ENCODE results near the gene BOC. TPM values are rescaled to one million over a fixed set of nuclear protein-coding genes. Genes with fewer than 3 reads are reported as not detected.

Gene BOC
- total RNA-seq, 1 experiment from 2014 or later: 7.3 TPM

DNA sequence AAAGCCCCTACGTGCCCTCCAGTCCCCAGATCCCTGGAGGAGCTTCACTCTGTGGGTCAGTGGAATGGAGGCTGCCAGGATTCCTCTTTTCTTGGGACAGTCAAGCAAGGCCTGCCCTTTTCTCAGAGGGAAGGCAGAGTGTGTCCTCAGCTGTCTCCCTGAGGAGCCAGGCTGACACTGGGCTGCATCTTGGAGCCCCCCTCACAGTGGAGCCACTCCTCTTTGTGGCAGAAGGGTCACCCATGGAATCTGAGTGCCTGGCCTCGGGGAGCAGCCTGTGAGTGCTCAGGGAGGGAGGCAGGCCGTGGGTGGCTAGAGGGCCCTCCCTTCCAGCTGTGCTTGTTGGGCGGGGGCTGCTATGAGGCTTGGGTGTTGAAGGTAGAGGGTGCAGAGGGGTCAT lies 41.2 kb downstream of the BOC start:
- no peaks in the 10 kb centered on the region for H3K9me3 ChIP-seq (ENCODE audit: low read length)
- no peak overlapping the region for H3K9ac ChIP-seq (ENCODE audit: low read length)
- DNase-seq: no peak
- no TSS peak for BruUV-seq (replicated peaks)
- ChIA-PET POLR2A (ENCODE audit: unreplicated experiment) (no interaction called here), CTCF (no interaction called here)
- H3K27me3 ChIP-seq (ENCODE audit: low read length): no peaks in the 10 kb centered on the region
- ATAC-seq: no peak
- H3K4me3 ChIP-seq (ENCODE audit: low read length): no peak overlapping the region
- H3K9me2 ChIP-seq (replicated peaks; ENCODE audit: low read length): no peaks in the 10 kb centered on the region
- H2AFZ ChIP-seq (ENCODE audit: low read length): no peak overlapping the region
- intact Hi-C loops (cut with micrococcal nuclease): no loop called here
- H3K27ac ChIP-seq (ENCODE audit: low read length): no peak overlapping the region
- no peaks in the 10 kb centered on the region for H3K79me2 ChIP-seq (ENCODE audit: low read length)
- H3K36me3 ChIP-seq (ENCODE audit: low read depth, low read length): no peaks in the 10 kb centered on the region
- no peaks in the 10 kb centered on the region for H3F3A ChIP-seq (ENCODE audit: low read length, unreplicated experiment)
- H4K20me1 ChIP-seq (ENCODE audit: low read length): no peaks in the 10 kb centered on the region
- 0 out of 2 replicates have a peak, but pooled peaks cover 9% of the 10 kb centered on the region for H3K4me1 ChIP-seq (ENCODE audit: insufficient read depth, low read length)
- no peak overlapping the region for H3K4me2 ChIP-seq (ENCODE audit: low read length)
- TF ChIP-seq CTCF (conservative IDR thresholded peaks at IDR 0.05; ENCODE audit: low read depth, low read length): no peak
- no peak for TF ChIP-seq EZH2phosphoT487 (IDR thresholded peaks at IDR 0.05; ENCODE audit: borderline replicate concordance, low read length)
- TF ChIP-seq EZH2 (IDR thresholded peaks at IDR 0.05; ENCODE audit: low read length, unreplicated experiment): no peak

- Histone ChIP-seq H3K9ac (ENCODE audit: low read length) (no peak overlapping the region), H4K20me1 (ENCODE audit: low read length) (no peaks in the 10 kb centered on the region), H3K9me3 (ENCODE audit: low read length) (no peaks in the 10 kb centered on the region), H3F3A (ENCODE audit: low read length, unreplicated experiment) (no peaks in the 10 kb centered on the region), H3K79me2 (ENCODE audit: low read length) (no peaks in the 10 kb centered on the region), H3K4me1 (ENCODE audit: insufficient read depth, low read length) (0 out of 2 replicates have a peak, but pooled peaks cover 8% of the 10 kb centered on the region), H3K27ac (ENCODE audit: low read length) (no peak overlapping the region), H2AFZ (ENCODE audit: low read length) (no peak overlapping the region), H3K27me3 (ENCODE audit: low read length) (no peaks in the 10 kb centered on the region), H3K36me3 (ENCODE audit: low read depth, low read length) (no peaks in the 10 kb centered on the region), H3K4me3 (ENCODE audit: low read length) (no peak overlapping the region), H3K9me2 (replicated peaks; ENCODE audit: low read length) (no peaks in the 10 kb centered on the region), H3K4me2 (ENCODE audit: low read length) (no peak overlapping the region)
- TF ChIP-seq CTCF (conservative IDR thresholded peaks at IDR 0.05; ENCODE audit: low read depth, low read length) (no peak), EZH2phosphoT487 (IDR thresholded peaks at IDR 0.05; ENCODE audit: borderline replicate concordance, low read length) (no peak), EZH2 (IDR thresholded peaks at IDR 0.05; ENCODE audit: low read length, unreplicated experiment) (no peak)
- ATAC-seq (no peak), DNase-seq (no peak)
- BruUV-seq (replicated peaks): no TSS peak
- intact Hi-C loops (cut with micrococcal nuclease): no loop called here
- ChIA-PET POLR2A (ENCODE audit: unreplicated experiment) (no interaction called here), CTCF (no interaction called here)
Observed at GRCh38 chr3:113253702-113254101, 42.3 kb downstream of the BOC start.

DNA sequence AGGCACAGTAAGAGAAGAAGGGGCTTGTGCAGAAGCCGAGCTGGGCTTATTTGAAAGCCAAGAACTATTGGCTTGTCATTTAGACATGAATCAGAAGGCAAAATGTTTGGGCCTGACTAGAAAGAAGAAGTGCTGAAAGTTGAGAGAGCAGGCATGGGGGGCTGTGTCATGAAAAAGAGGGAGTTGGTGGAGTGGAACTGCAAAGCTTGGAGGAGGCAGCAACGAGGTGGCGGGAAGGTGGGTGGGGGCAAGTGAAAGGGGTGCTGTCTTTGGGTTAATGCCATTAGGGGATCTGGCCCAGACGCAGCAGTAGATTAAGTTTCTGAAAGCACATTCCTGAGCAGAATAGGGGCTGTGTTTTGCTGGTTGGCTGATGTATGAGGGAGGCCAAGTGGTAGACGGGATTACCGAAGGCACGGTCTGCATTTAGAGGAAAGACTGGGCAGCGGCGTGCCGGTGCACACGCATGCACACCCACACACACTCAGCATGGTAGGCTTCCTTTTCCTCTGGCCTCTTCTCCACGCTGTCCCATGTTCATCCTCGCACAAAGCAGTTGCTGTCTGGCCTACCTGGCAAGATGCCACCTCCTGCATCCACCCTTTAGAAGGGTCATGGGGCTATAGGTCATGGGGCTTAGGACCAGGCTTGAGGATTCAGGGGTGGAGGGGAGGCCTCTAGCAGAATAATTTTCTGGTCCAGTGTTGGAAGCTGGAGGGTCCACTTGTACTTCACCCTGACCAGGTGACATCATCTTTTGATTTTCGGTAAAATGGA lies 43.0 kb downstream of the BOC start:
- ATAC-seq: no peak
- Histone ChIP-seq H3K9me2 (replicated peaks; ENCODE audit: low read length) (no peaks in the 10 kb centered on the region), H3K79me2 (ENCODE audit: low read length) (no peaks in the 10 kb centered on the region), H3K27me3 (ENCODE audit: low read length) (no peaks in the 10 kb centered on the region), H3K4me3 (ENCODE audit: low read length) (no peak overlapping the region), H2AFZ (ENCODE audit: low read length) (no peak overlapping the region), H3K4me1 (ENCODE audit: insufficient read depth, low read length) (0 out of 2 replicates have a peak, but pooled peaks cover 1% of the 10 kb centered on the region), H3K4me2 (ENCODE audit: low read length) (no peak overlapping the region), H4K20me1 (ENCODE audit: low read length) (no peaks in the 10 kb centered on the region), H3K9ac (ENCODE audit: low read length) (no peak overlapping the region), H3K36me3 (ENCODE audit: low read depth, low read length) (no peaks in the 10 kb centered on the region), H3K9me3 (ENCODE audit: low read length) (no peaks in the 10 kb centered on the region), H3F3A (ENCODE audit: low read length, unreplicated experiment) (no peaks in the 10 kb centered on the region), H3K27ac (ENCODE audit: low read length) (no peak overlapping the region)
- intact Hi-C loops (cut with micrococcal nuclease): no loop called here
- no TSS peak for BruUV-seq (replicated peaks)
- TF ChIP-seq CTCF (conservative IDR thresholded peaks at IDR 0.05; ENCODE audit: low read depth, low read length): no peak
- TF ChIP-seq EZH2 (IDR thresholded peaks at IDR 0.05; ENCODE audit: low read length, unreplicated experiment): no peak
- no peak for TF ChIP-seq EZH2phosphoT487 (IDR thresholded peaks at IDR 0.05; ENCODE audit: borderline replicate concordance, low read length)
- ChIA-PET CTCF (interaction anchor here (0.6 to 1.1 kb wide), 2 partner anchors 35 to 54 kb away, joined by 3 to 6 read pairs; no protein-coding TSS in a partner anchor), POLR2A (ENCODE audit: unreplicated experiment) (no interaction called here)
- no peak for DNase-seq
